ENCODE data around the gene BTBD9.

The BTBD9 gene

DNA sequence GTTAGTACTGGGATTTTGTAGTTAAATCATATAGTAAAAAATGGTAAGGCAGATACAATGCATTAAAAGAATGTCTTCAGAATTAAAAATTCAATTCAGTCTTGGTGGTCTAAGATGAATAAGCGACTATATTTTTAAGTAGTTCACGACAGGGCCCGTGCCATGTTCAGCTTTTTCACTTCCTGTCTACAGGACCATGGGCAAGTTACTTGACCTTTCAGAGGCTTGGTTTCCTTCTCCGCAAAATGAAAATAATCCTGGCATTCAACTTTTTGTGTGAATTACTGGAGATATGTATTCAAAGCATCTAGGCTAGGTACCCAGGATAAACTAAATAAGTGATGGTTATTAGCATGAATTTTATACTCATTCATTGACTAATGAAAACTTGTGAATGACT, 216.0 kb downstream of the BTBD9 start:
- DNase-seq, result no peak

DNA sequence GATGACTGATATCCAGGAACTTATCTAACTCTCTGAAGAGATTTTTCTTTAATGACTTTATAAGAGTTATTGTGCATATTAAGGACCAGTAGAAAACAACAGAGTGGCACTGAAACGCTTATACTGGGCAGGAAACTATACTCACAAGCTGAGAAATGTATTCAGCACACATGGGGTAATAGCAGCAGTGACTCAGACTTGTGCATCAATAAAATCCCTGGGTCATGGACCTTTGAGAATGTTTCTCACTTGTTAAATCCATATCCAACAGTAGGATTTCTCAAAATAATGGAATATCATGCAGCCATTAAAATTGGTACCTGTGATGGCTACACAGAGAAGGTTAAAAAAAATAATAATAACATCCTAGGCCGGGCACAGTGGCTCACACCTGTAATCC, 219.5 kb downstream of the BTBD9 start:
- DNase-seq, result no peak

DNA sequence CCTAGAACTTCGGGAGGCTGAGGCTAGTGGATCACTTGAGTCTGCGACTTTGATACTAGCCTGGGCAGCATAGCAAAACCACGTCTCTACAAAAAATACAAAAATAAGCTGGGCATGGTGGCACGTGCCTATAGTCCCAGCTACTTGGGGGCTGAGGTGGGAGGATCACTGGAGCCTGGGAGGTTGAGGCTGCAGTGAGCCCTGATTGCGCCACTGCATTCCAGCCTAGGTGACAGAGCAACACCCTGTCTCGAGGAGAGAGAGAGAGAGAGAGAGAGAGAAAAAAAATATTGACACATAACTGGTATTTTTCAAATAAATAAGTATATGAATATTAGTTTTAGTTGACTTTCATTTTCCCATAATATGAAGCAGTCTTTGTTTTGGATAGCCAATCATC, 222.2 kb downstream of the BTBD9 start:
- no peak for DNase-seq

DNA sequence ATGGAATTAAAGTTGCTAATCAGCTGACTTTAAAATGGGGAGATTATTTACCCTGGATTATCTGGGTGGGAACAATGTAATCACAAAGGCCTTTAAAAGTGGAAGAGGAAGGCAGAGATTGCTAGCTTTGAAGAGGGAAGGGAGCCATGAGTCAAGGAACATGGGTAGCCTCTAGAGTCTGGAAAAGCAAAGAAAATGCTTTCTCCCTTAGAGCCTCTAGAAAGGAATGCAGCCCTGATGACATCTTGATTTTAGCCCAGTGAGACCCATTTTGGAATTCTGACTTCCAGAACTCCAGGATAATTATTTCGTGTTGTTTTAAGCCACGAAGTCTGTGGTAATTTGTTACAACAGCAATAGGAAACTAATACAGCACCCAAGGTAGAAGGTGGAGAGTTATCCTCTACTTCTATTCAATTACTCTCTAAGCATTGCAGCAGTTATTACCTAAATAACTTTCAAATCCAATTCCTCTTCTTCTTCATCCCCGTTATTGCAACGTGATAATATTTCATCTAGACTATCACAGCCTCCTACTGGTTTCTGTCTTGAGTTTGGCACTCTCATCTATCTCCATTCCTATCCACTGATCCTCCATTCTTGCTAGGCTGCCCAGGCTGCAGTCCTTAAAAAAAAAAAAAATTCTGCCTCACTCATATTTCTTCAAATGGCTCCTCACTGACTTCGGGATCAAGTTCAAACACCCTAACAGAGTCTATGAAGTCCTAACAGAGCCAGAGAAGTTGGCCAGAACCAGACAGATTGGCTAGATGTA, 224.3 kb downstream of the BTBD9 start:
- no peak for DNase-seq

DNA sequence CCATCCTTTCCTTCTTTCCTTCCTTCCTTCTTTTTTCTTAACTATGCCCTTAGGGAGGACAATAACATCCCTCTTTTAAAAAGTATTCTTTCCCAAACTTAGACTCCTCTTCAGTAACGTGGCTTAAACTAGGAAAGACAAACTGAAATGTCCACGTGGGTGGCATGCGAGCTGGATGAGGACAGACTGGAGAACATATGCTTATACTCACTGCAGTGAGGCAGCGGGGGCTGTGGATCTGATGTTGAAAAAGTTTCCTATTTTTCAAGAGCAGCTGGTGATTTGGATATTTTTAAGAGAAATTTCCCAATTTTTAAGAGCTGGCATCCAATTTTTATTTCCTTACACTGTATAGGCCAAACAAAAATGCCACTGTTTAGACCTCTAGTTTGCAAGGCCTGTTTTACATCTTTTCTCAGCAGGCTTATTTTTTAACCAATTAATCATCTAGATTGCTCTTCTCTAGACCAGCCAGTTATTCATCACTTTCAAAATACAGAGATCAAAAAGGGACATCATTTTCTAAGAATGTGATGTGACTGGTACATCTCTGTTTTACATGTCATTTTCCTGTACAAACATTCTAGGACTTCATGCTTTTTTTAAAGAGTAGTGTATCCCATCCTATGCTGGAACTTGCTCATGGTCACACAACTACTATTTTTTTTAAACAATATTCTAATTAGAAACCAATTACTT, 226.5 kb downstream of the BTBD9 start:
- DNase-seq, result no peak

DNA sequence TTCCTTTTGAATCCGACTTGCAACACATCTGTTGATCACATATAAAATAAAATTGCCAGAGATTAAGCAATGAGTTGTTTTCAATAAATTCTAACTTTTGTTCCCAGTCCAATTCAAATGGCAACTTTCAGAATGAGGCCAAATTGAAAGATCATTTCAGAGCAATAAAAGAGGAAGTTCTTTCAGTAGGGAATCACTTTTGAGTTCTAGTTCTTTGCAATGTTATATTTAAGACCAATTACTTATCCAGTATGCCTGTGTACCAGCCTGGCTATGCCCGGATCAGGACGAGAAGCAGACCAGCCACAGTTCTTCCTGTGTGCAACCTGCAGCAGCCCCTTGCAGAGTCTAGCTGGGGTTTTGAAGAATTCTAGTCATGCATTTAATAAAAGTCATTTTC, 232.5 kb downstream of the BTBD9 start:
- no peak for DNase-seq

DNA sequence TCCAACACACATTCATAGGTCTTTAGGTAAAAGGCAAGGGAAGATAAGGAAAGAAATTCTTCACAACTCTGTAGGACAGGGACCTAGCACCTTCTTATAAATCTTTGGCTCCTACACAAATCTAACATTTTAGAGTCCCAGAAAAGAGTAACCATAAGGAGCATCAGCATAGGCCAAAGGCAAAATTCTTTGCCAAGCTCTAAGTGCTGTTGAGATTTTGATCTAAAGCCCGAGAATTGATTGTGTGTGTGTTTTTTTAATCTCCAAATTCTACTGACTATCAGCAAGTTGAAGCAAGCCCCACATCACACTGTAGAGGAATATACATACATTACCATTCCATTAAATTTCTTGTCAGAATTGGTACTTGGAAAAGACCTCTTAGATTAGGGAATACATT, 233.6 kb downstream of the BTBD9 start:
- no peak for DNase-seq

DNA sequence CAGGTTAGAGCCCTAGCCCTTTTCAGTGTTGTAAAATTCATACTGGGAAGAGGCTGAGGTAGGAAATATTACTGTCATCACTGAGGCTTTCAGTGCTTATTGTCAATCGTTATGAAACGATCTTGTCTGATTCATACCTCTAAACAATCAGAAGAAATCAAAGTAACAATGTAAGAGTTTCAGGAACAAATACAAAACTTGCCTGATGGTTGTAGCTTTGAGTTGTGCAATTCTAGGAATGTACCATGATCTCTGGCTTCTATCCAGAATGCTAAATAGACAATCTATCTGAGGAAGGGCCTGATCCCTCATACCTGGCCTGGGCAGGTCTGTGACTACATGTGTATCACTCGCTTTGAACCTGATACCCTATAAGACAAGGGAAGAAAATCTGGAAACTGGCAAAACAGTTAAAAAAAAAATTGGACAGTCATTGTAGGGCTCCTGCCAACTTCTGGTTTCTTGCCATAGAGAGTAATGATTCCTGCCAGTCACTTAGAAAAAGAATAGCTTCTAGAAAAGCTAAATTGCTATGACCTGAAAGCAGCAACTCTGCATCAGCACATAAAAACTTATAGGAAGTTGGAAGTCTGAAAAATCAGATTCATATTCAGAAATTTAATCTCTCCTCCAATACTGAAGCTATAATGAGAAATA, 234.7 kb downstream of the BTBD9 start:
- DNase-seq, result no peak

DNA sequence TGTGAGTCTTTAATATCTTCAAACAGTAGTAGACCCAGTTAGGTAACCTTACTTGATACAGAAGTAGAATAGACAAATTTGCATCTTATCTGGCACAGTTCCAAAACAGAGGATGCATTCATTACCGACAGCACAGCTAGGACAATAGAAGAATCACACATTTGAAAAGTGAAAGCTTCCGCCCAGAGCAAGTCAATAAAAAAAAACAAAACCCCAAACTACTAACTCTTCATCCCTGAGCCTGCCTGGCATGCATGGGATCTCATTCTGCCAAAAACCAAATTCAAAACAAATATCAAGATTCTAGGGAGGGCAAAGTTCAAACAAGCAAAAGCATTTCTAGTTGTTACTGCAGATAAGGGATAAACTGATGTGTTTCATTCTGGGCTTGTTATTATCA, 235.4 kb downstream of the BTBD9 start:
- no peak for DNase-seq

DNA sequence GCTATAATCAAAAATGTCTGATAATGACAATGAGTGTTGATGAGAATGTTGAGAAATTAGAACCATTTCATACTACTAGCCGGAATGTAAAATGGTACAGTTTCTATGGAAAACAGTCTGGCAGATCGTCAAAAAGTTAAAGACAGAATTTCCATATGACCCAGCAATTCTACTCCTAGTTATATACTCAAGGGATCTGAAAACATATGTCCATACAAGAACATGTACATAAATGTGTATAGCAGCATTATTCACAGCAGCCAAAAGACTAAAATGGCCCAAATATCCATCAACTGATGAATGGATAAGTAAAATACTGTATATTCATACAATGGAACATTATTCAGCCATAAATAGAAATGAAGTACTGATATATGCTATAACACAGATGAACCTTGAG, 236.2 kb downstream of the BTBD9 start:
- no peak for DNase-seq

DNA sequence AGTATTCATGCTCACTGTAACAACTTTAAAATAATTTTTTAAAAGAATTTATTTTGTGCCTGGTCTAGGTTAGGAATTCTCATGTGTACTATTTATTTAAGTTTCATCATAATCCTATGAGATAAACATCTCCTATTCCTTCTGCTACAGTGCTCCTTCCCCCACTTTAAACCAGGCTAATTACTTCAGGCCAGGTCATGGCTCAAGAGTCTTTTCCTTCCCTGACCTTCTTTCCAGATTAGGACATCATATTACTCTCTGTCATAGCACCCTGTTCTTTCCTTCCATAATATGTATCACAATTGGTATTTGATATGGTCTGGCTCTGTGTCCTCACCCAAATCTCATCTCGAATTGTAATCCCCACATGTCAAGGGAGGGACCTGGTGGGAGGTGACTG, 239.0 kb downstream of the BTBD9 start:
- DNase-seq, result no peak

DNA sequence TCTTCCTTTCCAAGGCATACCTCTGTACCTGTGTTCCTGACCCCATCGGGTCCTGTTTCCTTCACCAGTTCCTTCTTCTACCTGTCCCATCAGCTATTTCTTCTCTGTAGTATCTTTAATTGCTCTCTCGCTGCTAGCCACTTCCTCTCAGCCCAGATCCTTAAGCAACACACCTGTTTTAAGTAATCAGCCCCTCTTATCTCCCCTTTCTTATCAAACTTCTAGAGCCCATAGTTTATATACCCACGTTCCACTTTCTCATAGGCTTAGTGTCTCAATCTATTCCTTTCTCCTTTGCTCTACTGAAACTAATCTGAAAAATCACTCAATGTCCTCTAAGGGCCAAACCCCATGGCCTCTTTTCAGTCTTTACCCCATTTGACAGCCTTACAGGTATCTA, 239.6 kb downstream of the BTBD9 start:
- DNase-seq, result no peak

DNA sequence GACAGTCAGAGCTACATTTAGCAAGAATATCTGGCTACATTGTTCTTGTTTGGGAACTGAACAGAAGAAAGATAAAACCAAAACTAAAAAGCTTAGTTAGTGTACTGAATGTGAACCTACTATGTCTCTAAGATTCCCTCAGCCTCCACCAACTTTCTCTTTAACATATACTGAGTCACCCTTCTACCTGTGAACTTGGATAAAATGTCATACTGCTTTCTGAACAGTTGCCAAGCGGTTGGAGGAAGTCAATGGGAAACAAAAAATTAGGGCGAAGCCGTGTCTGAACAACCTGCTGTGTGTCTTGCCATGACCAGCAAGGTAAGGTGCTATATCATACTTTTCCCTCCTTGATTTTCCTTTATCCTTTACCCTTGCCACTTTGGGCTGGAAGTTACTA, 243.5 kb downstream of the BTBD9 start:
- DNase-seq, result no peak

DNA sequence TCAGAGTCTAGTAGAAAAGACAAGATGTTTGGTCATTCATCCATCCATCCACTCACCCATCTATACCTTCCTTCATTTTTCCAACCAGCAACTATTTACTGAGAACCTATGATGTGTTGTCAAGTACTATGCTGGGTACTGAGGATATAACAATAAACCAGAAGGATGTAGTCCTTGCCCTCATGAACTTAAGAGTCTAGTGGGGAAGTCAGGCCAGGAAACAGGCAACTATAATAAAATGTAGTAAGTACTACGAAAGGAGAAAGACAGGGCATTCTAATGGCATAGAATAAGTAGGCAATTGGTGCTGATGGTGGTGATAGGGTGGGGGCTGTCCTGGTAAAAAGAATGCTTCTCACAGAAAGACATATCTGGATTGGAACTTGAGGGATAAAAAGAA, 245.7 kb downstream of the BTBD9 start:
- no peak for DNase-seq

DNA sequence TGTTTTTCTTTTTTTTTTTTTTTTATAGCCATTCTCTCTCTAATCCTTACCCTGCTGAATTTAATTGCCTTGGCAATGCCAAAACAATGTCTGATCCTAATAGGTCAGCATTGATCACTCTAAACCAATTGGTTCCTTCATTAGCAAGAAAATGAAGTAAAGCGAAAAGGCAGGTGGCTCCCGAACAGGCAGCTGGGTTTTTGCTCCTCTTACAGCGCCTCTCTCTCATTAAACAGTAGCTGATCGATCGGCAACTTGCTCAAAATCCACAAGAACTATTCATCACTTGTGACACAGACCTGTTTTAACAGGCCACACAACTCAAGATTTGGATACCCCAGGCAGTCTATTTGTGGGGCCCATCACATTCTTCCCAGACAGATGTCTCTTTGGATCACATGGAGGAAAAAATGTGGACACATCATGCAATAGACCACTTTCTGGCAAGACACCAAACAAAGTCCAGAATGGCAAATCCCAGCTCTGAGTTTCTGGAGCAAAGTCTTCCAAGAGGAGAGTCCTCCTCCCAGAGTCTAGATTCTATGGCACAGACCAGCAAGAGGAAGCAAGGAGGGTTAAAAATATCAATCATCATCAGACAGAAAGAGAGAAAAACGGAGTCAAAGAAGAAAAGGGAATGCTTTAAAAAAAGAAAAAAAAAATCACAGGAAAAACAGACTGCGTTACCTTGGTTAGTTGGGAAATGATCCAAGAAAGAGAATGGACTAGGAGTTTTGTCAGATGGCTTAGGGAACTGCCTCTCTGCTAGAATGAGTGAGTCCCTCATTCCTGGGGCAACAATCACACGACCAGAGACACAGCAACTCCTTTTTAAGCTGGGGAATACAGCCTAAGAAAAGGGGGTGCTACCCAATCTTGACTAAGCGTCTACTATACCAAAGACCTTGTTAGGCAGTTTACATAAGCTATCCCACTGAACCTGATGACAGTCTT, 247.8 kb downstream of the BTBD9 start:
- DNase-seq, result no peak

DNA sequence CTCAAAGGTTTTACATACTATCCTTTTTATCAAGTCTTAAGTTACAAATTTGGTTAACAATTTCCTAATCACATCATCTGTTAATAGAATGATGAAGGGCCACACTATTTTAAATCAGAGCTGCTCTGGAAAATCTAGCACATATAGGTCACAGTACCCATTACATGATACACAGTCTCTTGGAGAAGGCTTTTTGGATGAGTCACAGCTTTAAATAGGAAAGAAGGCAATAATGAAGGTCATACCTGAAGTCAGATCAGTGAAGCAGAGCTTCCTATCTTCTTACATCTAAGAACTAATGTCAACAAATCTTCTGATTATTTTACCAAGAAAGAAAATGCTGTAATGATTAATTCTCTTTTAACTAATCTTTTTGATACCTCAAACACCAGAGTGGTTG, 248.5 kb downstream of the BTBD9 start:
- no peak for DNase-seq

DNA sequence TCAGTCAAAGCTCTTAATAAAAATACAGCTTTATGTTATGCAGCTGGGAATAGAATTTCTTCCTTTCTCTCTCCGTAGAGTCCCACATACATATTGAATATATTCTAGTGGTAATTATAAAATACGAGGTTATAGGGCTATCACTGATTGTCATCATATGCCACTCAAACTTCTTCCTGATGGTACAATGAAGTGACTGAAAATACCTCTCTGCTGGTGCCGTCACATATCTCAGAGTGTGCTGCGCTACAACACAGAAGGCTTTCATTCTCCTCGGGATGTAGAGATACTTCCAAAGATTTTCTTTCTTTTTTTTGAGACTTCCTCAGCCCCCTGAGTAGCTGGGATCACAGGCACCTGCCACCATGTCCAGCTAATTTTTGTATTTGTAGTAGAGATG, 249.9 kb downstream of the BTBD9 start:
- DNase-seq, result no peak

DNA sequence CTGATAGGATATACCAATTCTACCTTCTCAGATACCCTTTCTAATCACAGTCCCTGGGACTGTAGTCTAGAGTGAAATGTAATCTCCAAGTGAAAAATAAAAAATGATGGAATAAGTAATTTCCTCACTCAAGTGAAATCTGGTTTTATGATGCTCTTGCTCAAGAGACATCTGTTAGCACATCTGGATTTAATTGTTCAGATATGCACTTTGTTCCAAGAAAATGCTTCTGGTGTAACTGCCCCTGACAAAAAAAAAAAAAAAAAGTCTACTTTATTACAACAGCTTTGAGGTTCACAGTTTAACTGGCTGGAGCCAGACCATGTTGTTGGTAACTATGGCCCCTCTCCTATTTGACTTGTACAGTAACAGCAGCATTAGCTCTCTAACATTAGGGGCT, 251.8 kb downstream of the BTBD9 start:
- no peak for DNase-seq

DNA sequence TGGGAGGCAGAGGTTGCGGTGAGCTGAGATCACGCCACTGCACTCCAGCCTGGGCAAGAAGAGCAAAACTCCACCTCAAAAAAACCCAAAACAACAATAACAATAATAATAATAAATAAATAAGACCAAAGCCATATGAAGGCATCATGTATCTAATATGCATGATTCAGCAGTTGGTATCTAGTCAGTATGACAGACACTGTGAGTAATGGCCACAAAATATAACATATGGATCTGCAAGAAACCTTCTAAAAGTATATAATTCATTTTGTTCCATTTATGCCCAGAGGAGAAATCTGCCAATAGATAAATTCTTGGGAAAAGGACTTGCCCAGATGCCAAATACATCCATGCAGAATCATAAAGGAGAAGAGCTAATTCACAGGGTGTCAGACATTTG, 252.3 kb downstream of the BTBD9 start:
- DNase-seq, result no peak

DNA sequence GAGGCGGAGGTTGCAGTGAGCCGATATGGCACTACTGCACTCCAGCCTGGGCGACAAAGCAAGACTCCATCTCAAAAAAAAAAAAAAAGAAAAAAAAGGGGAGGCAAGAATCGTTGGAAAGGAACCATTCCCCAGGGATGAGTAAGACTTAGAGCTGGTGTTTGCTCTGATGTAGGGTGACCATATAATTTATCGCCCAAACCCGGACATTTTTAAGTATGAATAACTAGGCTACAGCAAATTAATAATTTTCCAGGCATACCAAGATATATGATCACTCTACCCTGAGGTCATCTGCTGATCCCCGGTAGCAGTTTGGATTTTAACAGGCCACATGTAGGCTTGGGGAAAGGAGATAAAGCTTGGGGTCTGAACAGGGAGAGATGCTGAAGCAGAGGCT, 260.9 kb downstream of the BTBD9 start:
- no peak for DNase-seq

DNA sequence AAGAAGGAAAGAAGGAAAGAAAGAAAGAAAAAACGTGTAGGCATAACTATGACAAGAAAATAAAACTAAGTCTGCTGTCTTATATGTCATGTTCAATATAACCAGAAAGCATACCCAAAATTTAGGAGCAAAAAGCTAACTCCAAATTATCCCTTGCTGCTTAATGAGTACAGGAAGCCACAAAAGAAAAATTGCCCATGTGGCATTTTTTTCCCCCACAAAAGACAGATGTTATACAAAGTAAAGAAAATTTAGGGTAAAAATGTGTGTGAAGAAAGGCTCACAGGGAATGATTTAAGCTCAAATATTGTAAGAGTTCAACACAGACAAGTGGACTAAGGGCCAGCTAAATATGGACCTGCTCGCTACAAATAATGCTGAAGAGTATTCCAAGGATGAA, 263.8 kb downstream of the BTBD9 start:
- no peak for DNase-seq

DNA sequence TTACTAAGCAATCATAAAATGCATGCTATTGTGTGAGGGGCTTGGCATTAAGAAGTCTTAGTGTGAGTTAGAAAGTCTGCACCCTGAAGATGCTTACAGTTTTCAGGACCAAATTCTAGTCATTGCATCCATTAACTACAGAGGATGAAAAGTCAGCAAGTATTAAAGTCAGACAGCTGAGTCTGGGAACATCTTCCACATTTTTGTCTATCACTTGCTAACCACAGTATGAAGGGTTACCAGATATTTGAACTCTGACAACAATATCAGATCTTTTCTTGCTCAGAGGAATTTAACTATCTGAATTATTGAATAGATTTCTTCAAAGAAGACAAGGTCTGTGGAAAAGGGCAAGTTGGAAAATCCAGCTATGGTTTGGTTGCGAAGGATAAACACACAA, 264.4 kb downstream of the BTBD9 start:
- DNase-seq, result no peak

DNA sequence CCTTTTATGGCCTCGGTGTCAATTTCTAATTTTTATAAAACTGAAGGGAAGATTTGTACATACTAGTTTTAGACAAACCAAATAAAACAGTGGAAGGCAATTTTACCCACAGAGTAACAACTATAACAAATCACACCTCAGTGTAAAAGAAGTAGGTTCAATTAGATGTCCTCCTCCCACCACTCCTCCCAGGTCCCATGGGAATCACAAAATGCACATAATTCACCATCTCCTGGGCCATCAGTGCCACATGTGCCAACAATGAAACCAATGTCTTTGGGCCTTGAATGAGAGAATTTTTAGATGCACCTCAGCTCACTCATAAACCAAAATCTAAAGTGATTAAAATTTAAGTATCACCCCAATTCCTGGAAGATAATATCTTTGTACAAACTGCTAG, 267.8 kb downstream of the BTBD9 start:
- no peak for DNase-seq
